Forelimb muscle (tissue), 1 donor: ENCODE measurements around the gene CNTN4. TPM values are rescaled to one million over a fixed set of nuclear protein-coding genes. Genes with fewer than 3 reads are reported as not detected.

ENCODE experiments used
- DNase-seq: peaks from one replicate; pipeline ENCODE4 v3.0.0-alpha.2; 2013; ENCODE audit warnings: low read depth
- polyA plus RNA-seq: library from polyadenylated mRNA; unstranded; fragments of 120-200 nt; gene quantifications from one replicate; pipeline ENCODE4 v1.2.1, GENCODE V29; 2013; ENCODE audit not compliant: insufficient read length

Gene CNTN4
- polyA plus RNA-seq, 1 donor, result 9.0 TPM

GRCh38 chr3:3031326-3031725 is 932.7 kb downstream of the CNTN4 start:
- no peak for DNase-seq

- DNase-seq, result no peak
These were observed 938.5 kb downstream of the CNTN4 start for GRCh38 chr3:3037156-3037555.

- no peak for DNase-seq
These were observed 939.7 kb downstream of the CNTN4 start for GRCh38 chr3:3038201-3038991.

GRCh38 chr3:3053974-3054373 is 955.3 kb downstream of the CNTN4 start:
- no peak for DNase-seq

GRCh38 chr3:3059645-3060044 is 961.0 kb downstream of the CNTN4 start:
- no peak for DNase-seq

- no peak for DNase-seq
These were observed 965.6 kb downstream of the CNTN4 start for GRCh38 chr3:3064297-3064696.

GRCh38 chr3:3065876-3066275 is 967.2 kb downstream of the CNTN4 start:
- DNase-seq, result no peak

GRCh38 chr3:3066378-3066777 is 967.7 kb downstream of the CNTN4 start:
- DNase-seq, result no peak

- no peak for DNase-seq
These were observed 968.2 kb downstream of the CNTN4 start for GRCh38 chr3:3066910-3067309.

GRCh38 chr3:3068358-3068881 is 969.8 kb downstream of the CNTN4 start:
- DNase-seq, result no peak

- DNase-seq, result no peak
These were observed 971.1 kb downstream of the CNTN4 start for GRCh38 chr3:3069723-3070122.

- no peak for DNase-seq
These were observed 972.5 kb downstream of the CNTN4 start for GRCh38 chr3:3071136-3071535.

- no peak for DNase-seq
These were observed 976.0 kb downstream of the CNTN4 start for GRCh38 chr3:3074551-3075257.

- no peak for DNase-seq
These were observed 981.6 kb downstream of the CNTN4 start for GRCh38 chr3:3080309-3080708.

GRCh38 chr3:3081381-3082233 is 982.9 kb downstream of the CNTN4 start:
- no peak for DNase-seq

- DNase-seq, result no peak
These were observed 983.7 kb downstream of the CNTN4 start for GRCh38 chr3:3082234-3082924.

GRCh38 chr3:3084890-3085289 is 986.2 kb downstream of the CNTN4 start:
- DNase-seq, result no peak

GRCh38 chr3:3085782-3086181 is 987.1 kb downstream of the CNTN4 start:
- DNase-seq, result no peak

GRCh38 chr3:3086239-3086638 is 987.6 kb downstream of the CNTN4 start:
- DNase-seq, result no peak

GRCh38 chr3:3087279-3087678 is 988.6 kb downstream of the CNTN4 start:
- DNase-seq, result no peak

- no peak for DNase-seq
These were observed 989.2 kb downstream of the CNTN4 start for GRCh38 chr3:3087716-3088465.
